HG02588 (cell line): ENCODE results near the gene CX3CL1.
"Not testable (repeated sequence)": the region's sequence is repeated elsewhere in the genome, so short reads cannot be mapped to it uniquely, and the experiment has no call there.

Experiments used
- ATAC-seq: cut with Tn5 transposase; IDR thresholded peaks from one replicate; pipeline ENCODE4 v1.9.1; 2021; ENCODE audit warnings: mild to moderate bottlenecking, moderate library complexity; ENCODE audit not compliant: unreplicated experiment

CX3CL1 gene

DNA sequence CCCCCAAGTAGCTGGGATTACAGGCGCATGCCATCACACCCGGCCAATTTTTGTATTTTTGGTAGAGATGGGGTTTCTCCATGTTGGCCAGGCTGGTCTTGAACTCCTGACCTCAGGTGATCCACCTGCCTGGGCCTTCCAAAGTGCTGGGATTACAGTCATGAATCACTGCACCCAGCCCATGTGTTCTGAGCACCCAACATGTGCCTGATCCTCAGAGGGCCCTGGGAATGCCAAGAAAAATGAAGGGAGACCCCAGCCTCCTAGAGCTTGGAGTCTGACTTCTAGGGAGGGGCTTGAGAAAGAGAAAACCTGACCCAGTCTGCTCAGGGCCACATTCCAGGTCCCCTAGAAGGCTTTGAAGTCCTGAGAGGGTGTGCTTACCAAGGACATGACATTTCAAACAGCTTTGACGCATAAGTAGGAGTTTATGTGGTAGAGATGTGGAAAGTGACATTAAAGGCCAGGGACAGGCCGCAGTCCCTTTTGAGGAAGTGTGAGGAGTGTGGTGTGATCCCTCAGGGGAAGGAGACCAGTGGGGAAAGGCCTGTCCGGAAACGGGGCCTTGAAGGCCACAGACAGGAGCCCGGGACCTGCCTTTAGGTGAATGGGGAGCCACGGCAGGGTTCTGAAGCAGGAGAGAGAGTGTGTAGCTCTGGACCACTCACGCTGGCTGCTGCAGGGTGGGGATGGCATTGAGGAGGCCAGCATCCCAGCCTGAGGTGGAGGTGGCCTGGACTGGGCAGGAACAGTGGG lies 14.8 kb upstream of the CX3CL1 start:
- ATAC-seq, result no peak

DNA sequence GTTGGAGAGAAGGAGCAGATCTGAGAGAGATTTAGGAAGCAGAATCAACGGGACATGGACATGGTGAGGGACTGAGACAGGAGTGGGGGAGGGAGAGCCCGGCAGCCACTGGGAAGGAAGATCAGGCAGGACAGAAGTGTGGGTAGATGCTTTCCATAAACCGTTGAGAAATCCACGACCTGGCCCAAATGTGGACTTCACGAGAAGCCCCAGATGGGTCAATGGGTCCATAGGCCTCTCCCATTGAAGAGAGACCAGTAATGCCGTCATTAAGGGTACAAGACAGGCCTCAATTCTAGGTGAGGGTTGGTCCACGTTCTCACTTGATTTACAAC lies 14.2 kb upstream of the CX3CL1 start:
- ATAC-seq, result peak; percentile 7

DNA sequence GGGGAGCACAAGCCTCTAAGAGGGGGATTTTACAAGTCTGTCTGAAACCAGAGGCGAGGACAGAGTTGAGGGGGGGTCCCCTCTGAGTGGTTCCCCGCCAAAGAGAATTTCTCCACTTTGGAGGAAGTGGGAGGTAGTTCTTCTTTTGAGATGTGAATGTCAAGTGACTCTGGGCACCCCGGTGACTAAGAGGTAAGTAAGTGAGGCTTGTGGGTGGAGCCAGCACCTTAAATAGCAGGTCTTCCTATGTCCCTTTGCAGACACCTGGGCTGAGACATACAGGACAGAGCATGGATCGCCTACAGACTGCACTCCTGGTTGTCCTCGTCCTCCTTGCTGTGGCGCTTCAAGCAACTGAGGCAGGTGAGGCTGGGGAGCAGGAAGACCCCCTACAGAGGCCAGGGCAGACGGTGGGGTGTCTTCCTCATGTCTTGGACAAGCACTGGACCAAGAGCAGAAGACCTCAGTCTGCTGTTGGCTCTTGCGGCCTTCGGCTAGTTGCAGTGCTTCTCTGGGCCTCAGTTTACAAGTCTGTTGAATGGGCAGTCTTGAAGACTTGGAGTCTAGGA lies 13.7 kb upstream of the CX3CL1 start, which contains the start of gene CCL22:
Gene CCL22 (plus strand): TSS at position 257 of the 569 bp plus-strand sequence. CDS start 34 bp downstream, at position 291.
- peak; percentile 40 for ATAC-seq

DNA sequence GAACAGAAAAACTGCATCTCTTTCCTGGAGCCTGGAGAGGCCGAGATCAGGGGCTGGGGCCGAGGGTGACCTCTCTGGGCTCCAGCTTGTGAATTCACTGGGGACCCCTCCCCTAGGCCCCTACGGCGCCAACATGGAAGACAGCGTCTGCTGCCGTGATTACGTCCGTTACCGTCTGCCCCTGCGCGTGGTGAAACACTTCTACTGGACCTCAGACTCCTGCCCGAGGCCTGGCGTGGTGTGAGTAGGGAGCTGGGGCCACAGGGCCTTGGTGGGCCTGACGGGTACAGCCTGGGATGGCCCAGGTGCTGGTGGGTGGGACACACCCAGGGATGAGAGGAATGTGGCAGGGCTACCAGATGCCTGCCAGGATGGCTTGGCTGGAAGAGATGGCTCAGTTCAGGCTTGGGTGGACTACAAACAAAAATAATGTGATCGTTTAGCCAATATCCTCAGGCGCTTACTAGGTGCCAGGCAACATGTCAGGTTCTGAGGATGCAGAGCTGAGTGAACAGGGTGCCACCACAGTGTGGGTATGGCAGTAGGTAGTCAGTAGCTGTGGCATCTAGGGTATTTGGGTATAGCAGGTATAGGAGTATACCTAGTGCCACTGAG lies 11.9 kb upstream of the CX3CL1 start:
- ATAC-seq, result no peak

DNA sequence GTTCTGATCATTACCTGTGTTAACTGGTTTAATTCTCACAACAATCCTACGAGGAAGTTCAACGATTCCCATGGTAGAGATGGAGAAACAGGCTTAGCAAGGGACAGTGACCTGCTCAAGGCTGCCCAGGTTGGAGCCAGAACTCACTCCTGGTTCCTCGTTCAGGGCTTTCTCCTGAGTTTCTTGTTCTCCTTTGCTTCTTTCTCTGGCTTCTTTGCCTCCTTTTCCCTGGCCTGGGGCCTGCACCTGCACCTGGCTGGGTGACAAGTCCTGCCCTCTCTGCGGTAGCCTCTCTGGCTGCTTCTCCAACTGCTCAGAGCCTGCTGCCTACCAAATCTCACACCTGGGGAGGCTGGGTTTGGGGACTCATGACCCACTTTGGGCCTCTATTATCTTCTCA lies 10.9 kb upstream of the CX3CL1 start:
- ATAC-seq, result no peak

DNA sequence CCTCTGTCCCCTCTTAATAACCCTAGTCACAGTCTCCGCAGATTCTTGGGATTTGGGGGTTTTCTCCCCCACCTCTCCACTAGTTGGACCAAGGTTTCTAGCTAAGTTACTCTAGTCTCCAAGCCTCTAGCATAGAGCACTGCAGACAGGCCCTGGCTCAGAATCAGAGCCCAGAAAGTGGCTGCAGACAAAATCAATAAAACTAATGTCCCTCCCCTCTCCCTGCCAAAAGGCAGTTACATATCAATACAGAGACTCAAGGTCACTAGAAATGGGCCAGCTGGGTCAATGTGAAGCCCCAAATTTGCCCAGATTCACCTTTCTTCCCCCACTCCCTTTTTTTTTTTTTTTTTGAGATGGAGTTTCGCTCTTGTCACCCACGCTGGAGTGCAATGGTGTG lies 8.1 kb upstream of the CX3CL1 start:
- no peak for ATAC-seq

DNA sequence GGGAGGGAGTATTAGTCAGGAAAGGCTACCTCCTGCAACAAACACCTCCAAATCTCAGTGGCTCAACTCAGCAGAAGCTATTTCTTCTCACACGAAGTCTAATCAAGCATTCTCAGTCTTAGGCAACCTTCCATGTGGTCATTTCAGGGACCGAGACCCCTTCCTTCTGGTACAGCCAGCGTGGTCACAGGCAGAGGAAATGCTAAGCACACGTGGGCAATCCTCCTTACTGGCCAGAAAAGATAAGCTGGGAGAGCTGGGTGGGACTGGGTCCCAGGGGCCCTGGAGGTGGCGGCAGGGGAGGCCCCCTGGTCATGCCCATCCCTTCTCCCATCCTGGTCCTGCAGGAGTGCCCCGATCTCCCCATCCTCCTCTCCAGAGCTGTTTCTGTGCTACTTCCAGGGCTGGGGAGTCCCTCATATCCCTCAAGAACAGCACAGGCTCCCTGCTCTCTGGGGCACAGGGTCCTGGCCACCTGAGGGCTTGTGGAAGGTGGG lies 5.7 kb upstream of the CX3CL1 start:
- ATAC-seq, result no peak

DNA sequence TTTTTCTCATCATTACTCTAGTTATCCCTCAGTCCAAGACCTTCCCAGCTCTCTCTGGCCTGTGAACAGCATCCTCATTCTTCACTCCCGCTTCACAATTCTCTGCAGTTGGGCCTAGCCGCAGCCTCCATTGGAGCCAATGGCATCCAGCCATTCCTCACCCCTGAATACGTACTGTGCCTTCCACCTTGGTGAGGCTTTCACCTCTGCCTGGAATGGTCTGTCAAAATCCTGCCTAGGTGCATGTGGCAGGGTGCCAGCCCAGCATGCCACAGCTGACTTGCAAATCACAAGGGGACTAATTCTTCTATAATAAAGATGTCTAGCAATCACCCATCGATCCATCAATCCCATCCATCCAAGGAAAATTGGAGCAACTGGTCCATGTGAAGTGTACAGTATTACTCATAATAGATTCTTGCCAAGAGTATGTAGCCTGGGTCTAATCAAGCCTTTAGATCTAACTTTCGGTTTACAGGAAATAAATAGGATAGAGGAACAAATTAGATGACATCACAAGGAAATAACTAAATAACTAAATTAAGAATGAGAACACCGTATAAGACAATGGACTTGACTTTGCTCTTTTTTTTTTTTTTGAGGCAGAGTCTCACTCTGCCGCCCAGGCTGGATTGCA lies 5.1 kb upstream of the CX3CL1 start:
- no peak for ATAC-seq

DNA sequence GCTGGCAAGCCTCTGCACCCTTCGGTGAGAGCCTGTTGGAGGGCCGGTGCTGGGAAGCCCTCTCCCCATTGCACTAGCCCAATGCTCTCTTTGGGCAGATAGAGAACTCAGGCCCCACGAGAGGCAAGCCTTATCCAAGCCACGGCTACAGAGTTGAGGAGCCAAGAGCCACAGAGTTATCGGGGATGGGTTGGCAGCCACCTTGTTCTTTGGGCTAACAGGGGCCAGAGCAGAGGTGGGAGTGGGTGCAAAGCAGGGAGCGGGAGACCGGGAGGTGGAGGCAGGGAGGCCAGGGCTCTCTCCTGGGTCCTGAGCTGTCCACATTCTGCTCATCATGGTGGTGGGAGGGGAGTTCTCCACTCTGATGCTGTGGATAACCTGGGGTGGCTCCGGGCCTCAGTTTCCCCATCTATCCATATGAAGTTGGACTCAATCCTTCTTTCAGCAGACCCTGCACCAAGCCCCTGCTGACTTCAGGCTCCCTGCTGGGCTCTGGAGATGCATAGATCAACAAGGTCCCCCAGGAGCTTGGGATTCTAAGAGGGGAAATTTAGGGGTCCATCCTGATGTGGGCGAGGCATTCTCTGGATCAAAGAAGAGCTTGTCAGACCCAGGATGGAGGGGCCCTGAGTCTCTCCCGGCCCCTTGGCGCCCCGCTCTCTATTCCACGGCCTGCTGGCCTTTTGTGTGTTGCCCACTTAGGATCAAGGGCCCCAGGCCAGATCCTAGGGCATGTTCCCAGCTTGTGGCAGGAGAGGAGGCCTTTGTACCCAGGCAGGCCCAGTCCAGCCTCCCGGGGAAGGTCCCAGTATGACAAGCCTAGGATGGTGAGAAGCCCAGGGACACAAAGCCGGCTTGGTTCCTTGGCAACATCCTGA lies 557 bp upstream of the CX3CL1 start:
- ATAC-seq, result no peak

DNA sequence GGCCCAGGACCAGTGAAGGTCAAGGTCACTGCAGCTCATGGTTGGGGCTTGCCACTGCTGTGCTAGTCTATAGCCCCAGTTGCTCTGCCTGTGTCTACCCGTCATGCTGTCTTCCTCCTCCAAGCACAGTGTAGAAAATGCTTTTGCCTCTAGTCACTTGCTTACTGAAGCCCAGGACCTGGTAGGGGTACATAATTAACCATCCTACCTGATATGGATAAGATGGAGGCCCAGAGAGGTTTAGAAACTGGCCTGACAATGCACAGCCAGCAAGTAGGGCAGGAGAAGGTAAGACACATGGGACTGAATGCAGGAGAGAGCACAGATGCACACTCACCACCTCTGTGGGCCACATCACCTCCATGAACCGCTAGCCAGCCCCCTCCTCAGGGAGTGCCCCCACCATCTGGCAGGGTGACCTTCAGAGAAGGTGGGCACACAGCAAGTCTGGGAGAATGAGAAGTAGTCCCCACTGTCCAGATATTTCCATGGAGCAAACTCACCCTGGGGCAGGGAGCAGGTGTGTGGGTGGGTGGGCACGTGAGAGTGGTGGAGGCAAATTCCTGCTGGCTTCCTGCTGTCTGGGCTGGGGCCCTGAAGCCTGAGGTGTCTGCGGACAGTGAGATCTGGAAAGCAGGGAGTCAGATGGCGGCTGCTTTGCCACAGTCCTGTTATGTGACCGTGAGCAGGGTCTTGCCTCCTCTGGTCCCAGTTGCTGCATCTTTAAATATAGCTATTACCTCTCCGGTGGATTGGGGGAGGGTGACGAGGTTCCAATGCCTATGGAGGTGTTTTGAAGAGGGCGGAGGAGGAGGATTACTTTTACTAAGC lies 1.0 kb downstream of the CX3CL1 start:
- no peak for ATAC-seq

DNA sequence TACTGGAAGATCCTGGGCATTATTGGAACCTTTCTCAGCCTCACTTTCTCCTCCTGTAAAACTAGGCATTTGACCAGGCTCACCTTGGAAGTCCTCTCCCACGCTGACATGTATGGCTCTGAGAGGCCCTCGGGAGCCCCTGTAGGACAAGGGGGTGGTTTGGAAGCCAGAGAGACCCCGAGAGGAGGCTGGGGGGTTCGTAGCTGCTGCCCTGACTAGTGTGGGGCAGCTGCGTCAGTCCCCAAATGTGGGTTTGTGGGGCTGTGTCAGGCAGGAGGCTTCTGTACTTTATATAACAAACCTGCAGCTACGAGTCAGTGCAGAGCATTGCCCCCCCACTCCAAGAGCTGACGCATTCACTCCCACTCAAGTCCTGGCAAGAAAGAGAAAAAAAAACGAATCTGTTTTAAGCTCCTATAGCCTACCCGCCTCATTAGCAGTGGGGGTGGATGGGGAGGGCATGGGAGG lies 1.8 kb downstream of the CX3CL1 start:
- ATAC-seq, result no peak

DNA sequence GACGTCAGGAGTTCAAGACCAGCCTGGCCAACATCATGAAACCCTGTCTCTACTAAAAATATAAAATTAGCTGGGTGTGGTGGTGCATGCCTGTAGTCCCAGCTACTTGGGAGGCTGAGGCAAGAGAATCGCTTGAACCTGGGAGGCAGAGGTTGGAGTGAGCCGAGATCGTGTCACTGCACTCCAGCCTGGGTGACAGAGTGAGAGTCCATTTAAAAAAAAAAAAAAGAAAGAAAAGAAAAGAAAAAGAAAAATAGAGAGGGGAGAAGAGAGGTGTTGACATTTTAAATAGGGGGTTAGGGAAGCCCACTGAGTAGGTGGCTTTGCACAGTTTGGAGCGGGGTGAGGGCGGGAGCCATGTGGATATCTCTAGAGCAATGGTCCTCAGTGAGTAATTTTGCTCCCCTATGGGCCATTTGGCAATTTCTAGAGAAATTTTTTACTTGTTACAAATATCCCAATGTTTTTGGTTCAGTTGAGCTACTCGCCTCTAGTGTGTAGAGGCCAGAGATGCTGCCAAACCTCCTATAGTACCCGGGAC lies 2.7 kb downstream of the CX3CL1 start:
- not testable (repeated sequence) for ATAC-seq

DNA sequence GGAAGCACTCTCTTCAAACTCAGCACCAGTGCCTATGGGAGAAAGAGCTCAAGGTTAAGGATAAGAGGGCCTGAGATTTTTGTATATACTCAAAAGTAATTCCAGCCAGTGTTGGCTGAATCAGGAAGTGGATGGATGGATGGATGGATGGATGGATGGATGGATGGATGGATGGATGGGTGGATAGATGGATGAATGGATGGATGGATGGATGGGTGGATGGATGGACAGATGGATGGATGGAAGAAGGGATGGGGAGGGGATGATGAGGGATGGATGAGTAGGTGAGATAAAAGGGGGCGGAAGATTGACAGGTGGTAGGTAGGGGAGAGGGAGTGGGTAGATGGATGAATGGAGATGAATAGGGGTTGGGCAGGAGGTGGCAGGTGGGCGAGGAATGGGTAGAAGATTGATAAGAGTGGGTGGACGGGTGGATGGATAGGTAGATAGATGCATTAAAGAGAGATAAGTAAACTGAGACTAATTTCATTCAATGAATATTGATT lies 4.1 kb downstream of the CX3CL1 start:
- no peak for ATAC-seq

DNA sequence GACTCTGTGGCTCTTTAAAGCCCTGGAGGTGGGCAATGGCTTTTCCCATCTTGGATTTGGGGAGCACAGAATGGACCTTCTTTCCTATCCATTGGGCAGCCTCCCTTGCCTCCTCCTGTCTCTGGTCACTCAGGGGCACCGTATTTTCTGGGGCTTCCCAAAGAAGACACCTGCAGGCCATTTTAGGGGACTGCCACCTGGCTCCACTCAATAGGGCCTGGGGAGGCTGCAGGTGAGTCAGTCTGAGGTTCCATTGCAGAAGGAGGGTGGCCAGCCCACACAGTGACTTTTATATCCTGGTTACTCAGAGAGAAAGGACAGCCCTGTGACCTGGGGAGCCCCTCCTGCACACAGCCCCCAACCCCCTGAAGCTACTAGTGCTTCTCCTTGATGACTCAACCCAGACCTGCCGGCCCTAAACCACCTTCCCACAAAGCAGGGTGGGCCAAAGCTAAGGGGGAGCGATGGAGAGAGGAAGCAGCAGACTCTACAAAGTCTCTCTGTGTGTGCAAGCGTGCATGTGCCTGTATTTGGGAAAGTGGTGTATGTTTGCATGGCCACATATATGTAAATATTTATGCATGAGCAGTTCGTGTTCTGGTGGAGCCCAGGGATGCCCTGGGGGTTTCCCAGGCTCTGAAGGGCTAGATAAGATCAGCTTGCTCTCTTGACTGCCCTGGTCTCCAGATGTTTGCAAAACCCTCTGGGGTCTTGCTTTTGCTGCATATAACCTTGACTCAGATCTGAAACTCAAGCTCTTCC lies 5.0 kb downstream of the CX3CL1 start:
- peak; percentile 70 for ATAC-seq

DNA sequence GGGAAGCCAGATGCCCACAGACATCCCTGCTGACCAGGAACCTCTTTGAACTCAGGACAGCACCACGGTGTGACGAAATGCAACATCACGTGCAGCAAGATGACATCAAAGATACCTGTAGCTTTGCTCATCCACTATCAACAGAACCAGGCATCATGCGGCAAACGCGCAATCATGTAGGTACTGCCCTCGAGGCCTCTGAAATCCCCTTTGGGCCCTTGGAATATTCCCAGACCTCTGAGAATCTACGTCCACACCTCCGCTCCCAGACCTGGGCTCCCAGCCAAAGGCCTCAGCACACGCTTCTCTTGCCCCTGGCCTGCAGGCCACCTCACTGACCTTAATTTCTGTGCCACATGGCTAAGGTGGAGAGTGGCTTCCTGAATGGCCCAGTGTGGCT lies 7.3 kb downstream of the CX3CL1 start:
- no peak for ATAC-seq

DNA sequence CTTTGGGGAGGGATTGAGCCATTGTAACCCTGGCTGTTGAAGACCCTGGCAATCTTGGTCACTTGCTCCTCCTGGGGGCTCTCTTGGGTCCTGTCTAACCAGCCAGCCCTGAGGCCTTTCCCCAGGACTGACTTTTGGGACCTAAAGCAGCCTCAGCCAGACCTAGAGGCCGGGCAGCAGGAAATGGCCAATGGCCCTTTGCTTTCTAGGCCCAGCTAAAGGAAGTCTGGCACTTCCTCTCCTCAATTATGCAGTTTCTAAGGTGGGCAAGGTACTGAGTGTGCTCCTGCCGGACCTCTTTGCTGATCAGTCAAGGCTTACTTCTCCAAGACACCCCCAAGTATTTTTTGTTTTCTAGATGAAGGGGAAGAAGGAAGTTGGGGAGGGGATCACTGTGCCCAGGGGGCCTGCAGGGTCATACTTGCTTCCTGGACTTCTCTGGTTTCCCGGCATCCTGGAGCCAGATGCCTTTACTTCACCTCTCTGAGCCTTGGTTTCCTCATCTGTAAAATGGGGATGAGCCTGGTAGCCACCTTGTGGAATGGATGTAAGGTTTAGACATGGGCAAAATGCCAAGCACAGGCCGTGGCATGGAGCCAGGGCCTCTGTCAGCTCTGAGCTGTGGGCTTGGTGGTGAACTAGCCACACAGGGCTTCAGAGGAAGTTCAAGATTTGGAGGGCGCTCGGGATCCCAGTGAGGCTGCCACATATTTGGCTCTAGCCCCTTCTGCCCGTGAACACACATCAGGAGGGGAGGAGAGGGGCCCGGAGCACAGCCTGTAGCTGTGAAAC lies 8.6 kb downstream of the CX3CL1 start:
- ATAC-seq, result no peak

DNA sequence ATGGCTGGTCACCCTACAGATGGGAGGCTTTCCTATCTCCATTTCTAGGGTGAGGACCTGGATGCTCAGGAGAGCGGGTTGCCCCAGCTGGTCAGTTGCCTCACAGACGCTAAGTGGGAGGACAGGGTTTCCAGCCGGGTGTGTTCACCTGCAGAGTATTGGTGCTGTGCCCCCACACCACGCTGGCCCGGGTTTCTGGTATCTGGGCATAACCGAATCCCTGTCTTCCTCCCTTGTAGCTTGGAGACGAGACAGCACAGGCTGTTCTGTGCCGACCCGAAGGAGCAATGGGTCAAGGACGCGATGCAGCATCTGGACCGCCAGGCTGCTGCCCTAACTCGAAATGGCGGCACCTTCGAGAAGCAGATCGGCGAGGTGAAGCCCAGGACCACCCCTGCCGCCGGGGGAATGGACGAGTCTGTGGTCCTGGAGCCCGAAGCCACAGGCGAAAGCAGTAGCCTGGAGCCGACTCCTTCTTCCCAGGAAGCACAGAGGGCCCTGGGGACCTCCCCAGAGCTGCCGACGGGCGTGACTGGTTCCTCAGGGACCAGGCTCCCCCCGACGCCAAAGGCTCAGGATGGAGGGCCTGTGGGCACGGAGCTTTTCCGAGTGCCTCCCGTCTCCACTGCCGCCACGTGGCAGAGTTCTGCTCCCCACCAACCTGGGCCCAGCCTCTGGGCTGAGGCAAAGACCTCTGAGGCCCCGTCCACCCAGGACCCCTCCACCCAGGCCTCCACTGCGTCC lies 9.7 kb downstream of the CX3CL1 start:
- no peak for ATAC-seq
